HepG2 (cell line): ENCODE data around the gene SEPTIN10. TPM values are rescaled to one million over a fixed set of nuclear protein-coding genes. Genes with fewer than 3 reads are reported as not detected.

Experiments
- BATF2 ChIP-seq: sonication (generic); formaldehyde crosslinking; IDR thresholded peaks from 2 replicates; pipeline ENCODE4 v1.8.0; 2022; ENCODE audit warnings: mild to moderate bottlenecking, missing genetic modification reagents, moderate library complexity
- HMGXB3 ChIP-seq: sonication (generic); formaldehyde crosslinking; IDR thresholded peaks from 2 replicates; pipeline ENCODE4 v1.4.0; 2020; ENCODE audit warnings: missing genetic modification reagents, borderline replicate concordance
- HNRNPLL ChIP-seq: fragments of 200-400 bp; formaldehyde crosslinking; IDR thresholded peaks from 2 replicates; pipeline ENCODE4 v1.6.1; 2017; ENCODE audit warnings: mild to moderate bottlenecking, low read depth, low read length; ENCODE audit not compliant: poor library complexity, severe bottlenecking
- JARID2 ChIP-seq: sonication (generic); formaldehyde crosslinking; IDR thresholded peaks from 2 replicates; pipeline ENCODE4 v1.8.1; 2023; ENCODE audit warnings: missing genetic modification reagents, inconsistent platforms; ENCODE audit not compliant: insufficient replicate concordance
- MBNL3 ChIP-seq: fragments of 250-450 bp; sonication (Bioruptor Pico); conservative IDR thresholded peaks from 2 replicates; pipeline ENCODE4 v1.8.0; 2022; ENCODE audit warnings: mild to moderate bottlenecking, inconsistent platforms
- NR2F2 ChIP-seq: IDR thresholded peaks from 2 replicates; pipeline ENCODE4 v1.6.1; 2012; ENCODE audit warnings: low read depth, inconsistent platforms, borderline replicate concordance
- PAF1 ChIP-seq: IDR thresholded peaks from 2 replicates; pipeline ENCODE4 v1.6.1; 2016; ENCODE audit warnings: missing genetic modification reagents, missing compliant biosample characterization
- SALL2 ChIP-seq: sonication (generic); formaldehyde crosslinking; IDR thresholded peaks from 2 replicates; pipeline ENCODE4 v1.8.1; 2023; ENCODE audit warnings: mild to moderate bottlenecking, missing genetic modification reagents, inconsistent platforms
- TARDBP ChIP-seq: sonication (generic); formaldehyde crosslinking; IDR thresholded peaks from 2 replicates; pipeline ENCODE4 v1.8.0; 2022; ENCODE audit warnings: mild to moderate bottlenecking, missing genetic modification reagents
- XBP1 ChIP-seq: sonication (generic); formaldehyde crosslinking; IDR thresholded peaks from 2 replicates; pipeline ENCODE4 v1.5.0; 2020; ENCODE audit warnings: missing genetic modification reagents
- ZHX2 ChIP-seq, 2 experiments: sonication (generic) in 1 of 2; formaldehyde crosslinking in 1 of 2; IDR thresholded peaks; 2 replicates each; pipeline versions ENCODE4 v1.6.1 to v1.9.0; 2014 to 2022; ENCODE audit warnings: antibody characterized with exemption in 1 of 2, borderline replicate concordance in 1 of 2, inconsistent platforms in 1 of 2, low read depth in 1 of 2, missing genetic modification reagents in 1 of 2
- ZNF354B ChIP-seq: sonication (generic); formaldehyde crosslinking; IDR thresholded peaks from 2 replicates; pipeline ENCODE4 v1.8.0; 2022; ENCODE audit warnings: mild to moderate bottlenecking, missing genetic modification reagents
- ZNF501 ChIP-seq: sonication (generic); formaldehyde crosslinking; IDR thresholded peaks from 2 replicates; pipeline ENCODE4 v1.5.1; 2020; ENCODE audit warnings: mild to moderate bottlenecking, moderate library complexity, missing genetic modification reagents
- ZNF770 ChIP-seq: sonication (generic); formaldehyde crosslinking; IDR thresholded peaks from 2 replicates; pipeline ENCODE4 v1.5.0; 2020; ENCODE audit warnings: mild to moderate bottlenecking, missing genetic modification reagents
- polyA plus RNA-seq, 8 experiments: library from polyadenylated mRNA; depleted of rRNA in 3 of 8; stranded (reverse) in 7 of 8; unstranded in 1 of 8; fragments of >200 nt; fragmentation: Illumina TruSeq in 4 of 8; extraction: Trizol in 4 of 8; gene quantifications; 2 replicates each; pipeline versions ENCODE4 v1.2.1 to v1.2.3, GENCODE V29; 2011 to 2016; ENCODE audit warnings: low read depth in 4 of 8, missing spikeins in 1 of 8, mixed read lengths in 1 of 8; ENCODE audit not compliant: insufficient read depth in 1 of 8
- total RNA-seq, 5 experiments: library from RNA; depleted of rRNA; stranded (reverse); fragments of >200 nt; fragmentation: Illumina TruSeq; extraction: Trizol; gene quantifications; 2 replicates each; pipeline ENCODE4 v1.2.3, GENCODE V29; 2016; ENCODE audit warnings: low read depth in 1 of 5

SEPTIN10 gene
- total and polyA plus RNA-seq, 2 of the 13 experiments (the other 11 are each of a cell fraction or from before 2014, with no cell fraction given): 45.8 to 67.5 TPM

- TF ChIP-seq SALL2: no peak
- no peak for TF ChIP-seq NR2F2
- peak; percentile 55; the same call in 1 of the 2 replicates for TF ChIP-seq ZNF501 (CRISPR knock-in tag)
- no peak for TF ChIP-seq BATF2
- peak; percentile 52 for TF ChIP-seq JARID2 (CRISPR knock-in tag)
- no peak for TF ChIP-seq ZNF354B (CRISPR knock-in tag)
- no peak for TF ChIP-seq MBNL3 (CRISPR knock-in tag)
- no peak for TF ChIP-seq XBP1
- TF ChIP-seq PAF1 (CRISPR knock-in tag): no peak
- no peak for TF ChIP-seq ZNF770 (CRISPR knock-in tag)
- TF ChIP-seq TARDBP (CRISPR knock-in tag): 0 out of 2 replicates have a peak, but pooled peaks have one; percentile 17
- no peak for TF ChIP-seq ZHX2 (IDR thresholded peaks at IDR 0.05; ENCODE audit: low read depth)
- TF ChIP-seq ZHX2 (CRISPR knock-in tag; IDR thresholded peaks at IDR 0.05; ENCODE audit: borderline replicate concordance): no peak
- no peak for TF ChIP-seq HNRNPLL
- TF ChIP-seq HMGXB3 (CRISPR knock-in tag): peak; percentile 32; the same call in 1 of the 2 replicates
Observed at GRCh38 chr2:109545828-109546713, 67.7 kb downstream of the SEPTIN10 start (continued).
